Transverse colon (tissue), 4 donors: ENCODE measurements around the gene TPD52L1. TPM values are rescaled to one million over a fixed set of nuclear protein-coding genes. Genes with fewer than 3 reads are reported as not detected.

ENCODE experiments used
- DNase-seq: peaks from one replicate; pipeline ENCODE4 v3.0.0-alpha.2; 2019
- H3K27ac ChIP-seq, 4 donors: fragments of 200-600 bp; sonication (generic); 2 replicates each; pipeline ENCODE4 v1.5.1; 2016 to 2018; ENCODE audit warnings: inconsistent platforms in 4 of 4
- H3K27me3 ChIP-seq: fragments of 200-600 bp; sonication (generic); 2 replicates; pipeline ENCODE4 v1.5.1; 2017; ENCODE audit warnings: inconsistent platforms
- H3K36me3 ChIP-seq, 4 donors: fragments of 200-600 bp; sonication (generic); 2 replicates each; pipeline ENCODE4 v1.5.1; 2017 to 2019; ENCODE audit warnings: inconsistent platforms in 4 of 4
- H3K4me1 ChIP-seq, 4 donors: fragments of 200-600 bp; sonication (generic); 2 replicates each; pipeline ENCODE4 v1.5.1; 2017 to 2020; ENCODE audit warnings: inconsistent platforms in 4 of 4
- H3K4me3 ChIP-seq, 4 donors: fragments of 200-600 bp; sonication (generic); 1 replicate in 1 of 4; 2 replicates in 3 of 4; pipeline versions ENCODE4 v1.5.1 to v1.6.1; 2017 to 2019; ENCODE audit warnings: inconsistent platforms in 4 of 4
- H3K9me3 ChIP-seq, 2 donors: fragments of 200-600 bp; sonication (generic); 2 replicates each; pipeline ENCODE4 v1.5.1; 2017 to 2019; ENCODE audit warnings: inconsistent platforms in 2 of 2
- CTCF ChIP-seq, 5 experiments: fragments of 200-600 bp in 3 of 5; fragments of 450-650 bp in 2 of 5; sonication (generic) in 3 of 5; IDR thresholded peaks; 1 replicate in 2 of 5; 2 replicates in 3 of 5; pipeline ENCODE4 v1.5.1; 2016 to 2017; ENCODE audit warnings: antibody characterized with exemption in 5 of 5, inconsistent platforms in 3 of 5, mild to moderate bottlenecking in 2 of 5, moderate library complexity in 1 of 5
- EP300 ChIP-seq: sonication (generic); formaldehyde crosslinking; IDR thresholded peaks from one replicate; pipeline ENCODE4 v1.6.1; 2017; ENCODE audit warnings: antibody characterized with exemption, low read depth
- POLR2A ChIP-seq: fragments of 450-650 bp; IDR thresholded peaks from one replicate; pipeline ENCODE4 v1.6.1; 2016; ENCODE audit warnings: antibody characterized with exemption, mild to moderate bottlenecking, moderate library complexity
- POLR2AphosphoS5 ChIP-seq, 3 donors: sonication (generic); formaldehyde crosslinking; IDR thresholded peaks; one replicate each; pipeline ENCODE4 v1.6.1; 2016; ENCODE audit warnings: antibody characterized with exemption in 3 of 3
- WGBS, 2 donors: methylation state at CpG; one replicate each; pipeline ENCODE4 v1.1.5; 2018; ENCODE audit warnings: low coverage in 1 of 2; 5-methylcytosine and 5-hydroxymethylcytosine counted together
- in situ Hi-C, 4 donors: fragments of 200-750 bp; cut with MboI; loops; one replicate each; pipeline versions ENCODE4 v1.15.0 to v1.15.1; 2017; ENCODE audit warnings: low sequenced_read_pairs in 3 of 4, low pct_ligation_motif_present in 1 of 4, low pct_unique_long_range_greater_than_20kb in 1 of 4
- intact Hi-C: fragments of 100-400 bp; cut with DNase I; formaldehyde crosslinking; loops from one replicate; pipeline ENCODE4 v1.15.1; 2023; ENCODE audit warnings: low total_unique reads
- total RNA-seq, 4 donors: library from RNA; depleted of rRNA; stranded (reverse); fragments of >200 nt; gene quantifications; one replicate each; pipeline ENCODE4 v1.1.0, GENCODE V29; 2016

Gene TPD52L1
- total RNA-seq, 4 donors from 2014 or later: 2.6 to 96.5 (median 25.2) TPM

DNA sequence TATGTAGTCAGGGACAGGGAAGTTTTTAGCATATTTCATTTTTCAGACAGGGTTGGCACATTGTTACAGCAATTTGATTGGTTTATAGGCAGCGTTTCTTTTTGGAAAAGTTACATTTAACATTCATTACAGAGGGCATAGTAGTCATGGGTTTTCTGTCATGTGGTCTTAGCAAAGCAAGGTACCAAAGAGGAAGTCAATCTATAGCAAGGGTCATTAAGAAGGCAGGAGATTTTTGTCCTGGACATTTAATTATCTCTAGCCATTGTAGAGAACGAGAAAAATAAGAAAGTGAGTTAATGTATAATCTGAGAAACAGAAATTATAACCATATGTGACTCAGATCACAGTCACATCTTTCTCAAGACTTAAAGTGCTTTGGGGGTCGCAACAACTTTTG lies 47.4 kb downstream of the TPD52L1 start:
- intact Hi-C loops: no loop called here
- H3K4me1 ChIP-seq: peaks cover 9 to 50% (median 18%) of the 10 kb centered on the region in 4 donors
- H3K4me3 ChIP-seq: no peak overlapping the region
- WGBS, 2 donors: 65 to 78% methylated on average over 3 of the region's 3 CpGs
- H3K36me3 ChIP-seq: no peaks in the 10 kb centered on the region
- no peaks in the 10 kb centered on the region for H3K27me3 ChIP-seq
- in situ Hi-C loops: no loop called here
- DNase-seq: no peak
- TF ChIP-seq POLR2AphosphoS5 (IDR thresholded peaks at IDR 0.05) (no peak), POLR2A (no peak), EP300 (no peak), CTCF (IDR thresholded peaks at IDR 0.05) (no peak)
- H3K9me3 ChIP-seq: no peaks in the 10 kb centered on the region
- H3K27ac ChIP-seq: no peak overlapping the region

DNA sequence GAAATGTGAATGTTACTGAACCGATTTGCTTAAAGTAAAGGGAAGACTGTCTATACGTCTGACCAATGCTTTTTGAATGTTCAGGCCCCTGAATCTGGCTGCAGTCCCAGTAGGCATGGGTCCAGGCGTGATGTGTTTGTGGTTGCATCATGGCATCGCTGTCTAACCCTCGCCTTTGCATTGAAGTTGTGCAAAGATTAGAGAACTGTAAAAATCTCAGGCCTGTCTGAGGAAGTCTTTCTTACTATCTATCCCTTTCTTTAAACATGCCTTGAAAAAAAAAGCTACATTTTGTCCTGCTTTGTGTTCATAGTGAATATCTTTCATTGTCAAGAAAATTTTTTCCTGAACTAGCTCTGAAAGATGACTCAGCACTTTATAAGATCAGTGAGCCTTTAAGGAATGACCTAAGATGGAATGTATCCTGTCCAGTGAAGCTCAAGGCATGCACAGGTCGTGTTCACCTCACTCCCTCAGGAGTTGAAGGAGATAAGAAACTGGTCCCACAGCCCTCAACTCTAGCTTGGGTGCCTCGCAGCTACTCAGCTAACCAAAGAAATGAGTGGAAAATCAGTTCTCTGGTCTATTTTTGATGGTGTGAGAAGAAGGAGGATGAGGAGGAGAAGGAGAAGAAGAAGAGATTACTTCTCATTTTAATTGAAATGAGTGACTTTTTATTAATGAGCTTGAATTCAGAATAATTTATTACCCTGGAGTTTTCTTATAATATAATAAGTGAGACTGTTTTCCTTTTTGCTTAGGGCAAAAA lies 48.6 kb downstream of the TPD52L1 start:
- H3K27ac ChIP-seq: peak overlapping the region in 2 of 4 donors; percentile 19 to 33
- in situ Hi-C loops (no loop called here), intact Hi-C loops (no loop called here)
- H3K36me3 ChIP-seq: no peaks in the 10 kb centered on the region
- H3K27me3 ChIP-seq: no peaks in the 10 kb centered on the region
- no peaks in the 10 kb centered on the region for H3K9me3 ChIP-seq
- H3K4me1 ChIP-seq: peaks cover 9 to 38% (median 15%) of the 10 kb centered on the region in 4 donors
- DNase-seq: peak; percentile 73
- TF ChIP-seq EP300 (no peak), CTCF (IDR thresholded peaks at IDR 0.05) (no peak), POLR2A (no peak), POLR2AphosphoS5 (IDR thresholded peaks at IDR 0.05) (no peak)
- WGBS, 2 donors: 29 to 47% methylated on average over 2 to 7 of the region's 7 CpGs
- no peak overlapping the region for H3K4me3 ChIP-seq

DNA sequence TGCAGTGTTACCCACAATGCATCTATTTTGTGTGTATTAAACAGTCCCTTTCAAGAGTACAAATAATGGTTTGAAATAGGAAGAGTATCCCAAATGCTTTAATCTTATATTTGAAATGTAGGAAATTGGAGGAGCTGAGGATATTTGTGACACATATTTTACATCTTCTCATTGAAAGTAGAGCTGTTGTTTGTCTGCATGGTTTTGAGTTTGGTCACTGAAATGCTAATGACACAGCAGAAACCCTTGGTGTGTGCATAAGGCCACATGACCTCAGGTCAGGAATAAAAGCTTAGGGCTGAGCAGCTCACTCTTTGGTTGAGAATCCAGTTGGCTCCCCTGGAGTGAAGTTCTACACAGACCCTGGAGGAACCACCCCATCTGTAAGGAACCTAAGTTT lies 49.8 kb downstream of the TPD52L1 start:
- DNase-seq: no peak
- Histone ChIP-seq H3K27ac (no peak overlapping the region), H3K27me3 (no peaks in the 10 kb centered on the region), H3K4me1 (peaks cover 5 to 25% (median 6%) of the 10 kb centered on the region in 4 donors), H3K9me3 (no peaks in the 10 kb centered on the region), H3K36me3 (no peaks in the 10 kb centered on the region), H3K4me3 (no peak overlapping the region)
- in situ Hi-C loops (no loop called here), intact Hi-C loops (no loop called here)
- TF ChIP-seq POLR2A (no peak), CTCF (IDR thresholded peaks at IDR 0.05) (no peak), EP300 (no peak), POLR2AphosphoS5 (IDR thresholded peaks at IDR 0.05) (no peak)

DNA sequence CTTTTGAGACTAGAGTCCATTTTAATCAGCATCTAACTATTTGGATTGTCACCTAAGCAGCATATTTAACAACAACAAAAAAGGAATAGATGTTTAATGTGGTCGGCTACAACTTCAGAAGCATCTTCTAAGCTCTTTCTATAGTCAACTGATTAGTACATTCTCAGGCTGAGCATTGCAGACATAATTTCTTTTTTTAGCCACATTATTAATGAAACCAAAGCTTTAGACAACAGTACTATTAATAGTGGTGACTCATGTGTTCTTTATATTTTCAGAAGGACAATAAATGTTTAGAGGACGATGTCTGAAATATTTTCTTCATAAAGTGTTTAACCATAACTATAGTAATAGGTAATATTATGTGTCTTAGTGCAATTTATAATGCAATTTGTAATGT lies 52.4 kb downstream of the TPD52L1 start:
- no peak overlapping the region for H3K27ac ChIP-seq

More for the DNA sequence above, 52.4 kb downstream of the TPD52L1 start:
- Histone ChIP-seq H3K4me1 (peaks cover 0 to 16% (median 4%) of the 10 kb centered on the region in 4 donors), H3K27me3 (no peaks in the 10 kb centered on the region), H3K36me3 (no peaks in the 10 kb centered on the region), H3K9me3 (no peaks in the 10 kb centered on the region), H3K4me3 (no peak overlapping the region)
- DNase-seq: no peak
- 67 to 86% methylated on average over 1 to 2 of the region's 2 CpGs for WGBS, 2 donors
- intact Hi-C loops (no loop called here), in situ Hi-C loops (no loop called here)
- no peak for TF ChIP-seq POLR2A
- no peak for TF ChIP-seq CTCF (IDR thresholded peaks at IDR 0.05)
- TF ChIP-seq EP300: no peak
- TF ChIP-seq POLR2AphosphoS5 (IDR thresholded peaks at IDR 0.05): no peak
